Measurements from ENCODE around the gene S100A2.

- TF ChIP-seq CTCF (conservative IDR thresholded peaks at IDR 0.05; ENCODE audit: low read depth in 2 of 2) = no peak
- TF ChIP-seq CREB1 (CRISPR knock-in tag; IDR thresholded peaks at IDR 0.05; ENCODE audit: low read depth) = no peak
- no peak for TF ChIP-seq EZH2phosphoT487 (IDR thresholded peaks at IDR 0.05; ENCODE audit: unreplicated experiment)
- no peak for TF ChIP-seq POLR2AphosphoS5 (IDR thresholded peaks at IDR 0.05; ENCODE audit: low read depth)
- TF ChIP-seq EZH2 (IDR thresholded peaks at IDR 0.05; ENCODE audit: low read depth, unreplicated experiment) = no peak
- TF ChIP-seq STAT1 (IDR thresholded peaks at IDR 0.05; ENCODE audit: unreplicated experiment) = no peak
- TF ChIP-seq REST (IDR thresholded peaks at IDR 0.05; ENCODE audit: unreplicated experiment) = no peak
Observed at GRCh38 chr1:153587314-153587713, 21.7 kb upstream of the S100A2 start.

All from GM23338 (cell line).